H1 (cell line): ENCODE results near the gene IL5. TPM values are rescaled to one million over a fixed set of nuclear protein-coding genes. Genes with fewer than 3 reads are reported as not detected.

Source experiments
- CTCF ChIA-PET: fragments of 300-600 bp; sonication (Branson Sonifier 250); formaldehyde crosslinking; loops from one replicate; lab custom pipeline; 2021; ENCODE audit not compliant: partially characterized antibody; lab: Charles Lee
- POLR2A ChIA-PET: fragments of 300-600 bp; sonication (Branson Sonifier 250); formaldehyde crosslinking; loops from one replicate; lab custom pipeline; 2021; ENCODE audit warnings: inconsistent platforms; ENCODE audit not compliant: partially characterized antibody; lab: Charles Lee
- DNase-seq, 2 experiments: peaks; one replicate each; pipeline versions ENCODE4 v3.0.0 to v3.0.0-alpha.2; 2010 to 2022; ENCODE audit warnings: low spot score in 2 of 2, low read depth in 1 of 2, mixed read lengths in 1 of 2
- FAIRE-seq: peaks from 2 replicates; lab custom pipeline; 2011; peaks lifted over from hg19 to GRCh38; lab: Jason Lieb, UNC
- H2AFZ ChIP-seq: 2 replicates; pipeline ENCODE4 v1.8.1; 2012; ENCODE audit warnings: low read length, inconsistent platforms
- H2AK5ac ChIP-seq: 2 replicates; pipeline ENCODE4 v1.6.1; 2013; ENCODE audit warnings: low read depth, low read length
- H2BK120ac ChIP-seq: replicated peaks from 2 replicates; pipeline ENCODE3; 2013; ENCODE audit warnings: low read depth, low read length, inconsistent platforms
- H2BK12ac ChIP-seq: 2 replicates; pipeline ENCODE4 v1.6.1; 2013; ENCODE audit warnings: low read depth, low read length
- H2BK15ac ChIP-seq: 2 replicates; pipeline ENCODE4 v1.6.1; 2013; ENCODE audit warnings: low read length
- H2BK20ac ChIP-seq: 2 replicates; pipeline ENCODE4 v1.6.1; 2013; ENCODE audit warnings: low read length
- H2BK5ac ChIP-seq: 2 replicates; pipeline ENCODE4 v1.6.1; 2013; ENCODE audit warnings: low read depth, low read length
- H3K14ac ChIP-seq: 2 replicates; pipeline ENCODE4 v1.6.1; 2013; ENCODE audit warnings: inconsistent platforms; ENCODE audit not compliant: insufficient read length
- H3K18ac ChIP-seq: 2 replicates; pipeline ENCODE4 v1.6.1; 2013; ENCODE audit warnings: low read length; ENCODE audit errors: extremely low read depth
- H3K23ac ChIP-seq: 2 replicates; pipeline ENCODE4 v1.6.1; 2013; ENCODE audit warnings: inconsistent platforms; ENCODE audit not compliant: insufficient read length
- H3K23me2 ChIP-seq: 2 replicates; pipeline ENCODE4 v1.6.1; 2013; ENCODE audit warnings: low read depth, low read length
- H3K27ac ChIP-seq: 2 replicates; pipeline ENCODE4 v1.6.1; 2011; ENCODE audit warnings: low read depth, low read length, inconsistent platforms
- H3K27me3 ChIP-seq, 4 experiments: replicated peaks in 1 of 4; 1 replicate in 1 of 4; 2 replicates in 3 of 4; pipeline versions ENCODE4 v1.6.1 to v1.8.1; 2011 to 2013; ENCODE audit warnings: low read length in 3 of 4, mild to moderate bottlenecking in 3 of 4, inconsistent platforms in 2 of 4, mixed read lengths in 2 of 4, moderate library complexity in 1 of 4; ENCODE audit not compliant: control insufficient read depth in 3 of 4, insufficient read depth in 3 of 4; ENCODE audit errors: extremely low read depth in 1 of 4
- H3K36me3 ChIP-seq, 4 experiments: 2 replicates each; pipeline versions ENCODE4 v1.6.1 to v1.8.1; 2011 to 2013; ENCODE audit warnings: mild to moderate bottlenecking in 4 of 4, low read length in 3 of 4, moderate library complexity in 2 of 4, control low read depth in 1 of 4, inconsistent platforms in 1 of 4; ENCODE audit not compliant: insufficient read depth in 4 of 4, control insufficient read depth in 2 of 4
- H3K4ac ChIP-seq: replicated peaks from 2 replicates; pipeline ENCODE3; 2013; ENCODE audit warnings: low read length, low read depth, mixed read lengths, inconsistent platforms; ENCODE audit not compliant: insufficient read length
- H3K4me1 ChIP-seq, 4 experiments: replicated peaks in 1 of 4; 1 replicate in 1 of 4; 2 replicates in 3 of 4; pipeline versions ENCODE4 v1.6.1 to v1.8.1; 2011 to 2013; ENCODE audit warnings: low read length in 3 of 4, inconsistent platforms in 2 of 4, mixed read lengths in 1 of 4; ENCODE audit not compliant: insufficient read depth in 4 of 4, control insufficient read depth in 3 of 4
- H3K4me2 ChIP-seq, 2 experiments: 2 replicates each; pipeline versions ENCODE4 v1.6.1 to v1.8.1; 2011 to 2013; ENCODE audit warnings: low read depth in 2 of 2, low read length in 2 of 2, control low read depth in 1 of 2, inconsistent platforms in 1 of 2, mild to moderate bottlenecking in 1 of 2; ENCODE audit not compliant: insufficient read depth in 1 of 2
- H3K4me3 ChIP-seq, 4 experiments: fragments of 200-600, 300-600 bp in 1 of 4; sonication (generic), shearing (Covaris generic), sonication (Bioruptor Twin) in 1 of 4; 2 replicates each; pipeline versions ENCODE4 v1.5.1 to v1.8.1; 2011 to 2016; ENCODE audit warnings: low read length in 4 of 4, low read depth in 3 of 4, control low read depth in 2 of 4, inconsistent platforms in 2 of 4, mild to moderate bottlenecking in 2 of 4, mixed read lengths in 1 of 4, moderate library complexity in 1 of 4; ENCODE audit not compliant: insufficient read depth in 2 of 4; ENCODE audit errors: extremely low read depth in 1 of 4
- H3K56ac ChIP-seq: replicated peaks from 2 replicates; pipeline ENCODE3; 2013; ENCODE audit warnings: low read depth, mild to moderate bottlenecking, mixed read lengths, low read length, inconsistent platforms; ENCODE audit not compliant: insufficient read length
- H3K79me1 ChIP-seq: 2 replicates; pipeline ENCODE4 v1.6.1; 2013; ENCODE audit warnings: low read depth, low read length, control low read depth
- H3K79me2 ChIP-seq, 2 experiments: 2 replicates each; pipeline versions ENCODE4 v1.6.1 to v1.8.1; 2012 to 2013; ENCODE audit warnings: low read length in 2 of 2, mild to moderate bottlenecking in 2 of 2, inconsistent platforms in 1 of 2; ENCODE audit not compliant: insufficient read depth in 2 of 2, control insufficient read depth in 1 of 2
- H3K9ac ChIP-seq, 4 experiments: replicated peaks in 1 of 4; 1 replicate in 1 of 4; 2 replicates in 3 of 4; pipeline versions ENCODE4 v1.6.1 to v1.8.1; 2011 to 2013; ENCODE audit warnings: low read depth in 3 of 4, low read length in 3 of 4, control low read depth in 2 of 4, mild to moderate bottlenecking in 2 of 4, moderate library complexity in 2 of 4, inconsistent platforms in 1 of 4; ENCODE audit errors: extremely low read depth in 1 of 4
- H3K9me3 ChIP-seq, 2 experiments: 2 replicates each; pipeline versions ENCODE4 v1.6.1 to v1.8.1; 2012 to 2013; ENCODE audit warnings: mild to moderate bottlenecking in 2 of 2, moderate library complexity in 2 of 2, control low read depth in 1 of 2, inconsistent platforms in 1 of 2, low read depth in 1 of 2, low read length in 1 of 2, mixed read lengths in 1 of 2; ENCODE audit not compliant: insufficient read depth in 2 of 2
- H4K20me1 ChIP-seq, 2 experiments: replicated peaks in 1 of 2; 2 replicates each; pipeline versions ENCODE3 to v1.8.1; 2011 to 2013; ENCODE audit warnings: inconsistent platforms in 2 of 2, low read length in 2 of 2, mild to moderate bottlenecking in 1 of 2; ENCODE audit not compliant: insufficient read depth in 2 of 2, control insufficient read depth in 1 of 2
- H4K5ac ChIP-seq: 2 replicates; pipeline ENCODE4 v1.6.1; 2013; ENCODE audit warnings: low read length, low read depth, mixed read lengths, inconsistent platforms; ENCODE audit not compliant: insufficient read length
- H4K8ac ChIP-seq: 2 replicates; pipeline ENCODE4 v1.8.0; 2013; ENCODE audit warnings: mild to moderate bottlenecking, moderate library complexity, low read length, inconsistent platforms; ENCODE audit not compliant: insufficient read depth; ENCODE audit errors: extremely low read depth
- H4K91ac ChIP-seq: replicated peaks from 2 replicates; pipeline ENCODE3; 2013; ENCODE audit warnings: low read length, mixed read lengths, inconsistent platforms; ENCODE audit not compliant: insufficient read length
- GTF2F1 ChIP-seq: IDR thresholded peaks from 2 replicates; pipeline ENCODE4 v1.6.1; 2012; ENCODE audit warnings: low read depth, low read length, improper control_type of control experiment, borderline replicate concordance
- RAD21 ChIP-seq, 2 experiments: IDR thresholded peaks in 1 of 2; conservative IDR thresholded peaks in 1 of 2; 2 replicates each; pipeline ENCODE4 v1.6.1; 2011; ENCODE audit warnings: low read depth in 2 of 2, low read length in 2 of 2, improper control_type of control experiment in 1 of 2, inconsistent platforms in 1 of 2, mild to moderate bottlenecking in 1 of 2, moderate library complexity in 1 of 2
- SP4 ChIP-seq: IDR thresholded peaks from 2 replicates; pipeline ENCODE4 v1.6.1; 2012; ENCODE audit warnings: low read length, inconsistent platforms
- TBP ChIP-seq: IDR thresholded peaks from 2 replicates; pipeline ENCODE4 v1.6.1; 2011; ENCODE audit warnings: low read depth, low read length, improper control_type of control experiment
- ZNF274 ChIP-seq: IDR thresholded peaks from 2 replicates; pipeline ENCODE4 v1.7.0; 2012; ENCODE audit warnings: low read length, borderline replicate concordance; ENCODE audit errors: extremely low read depth
- WGBS, 2 experiments: shearing (Covaris generic) in 1 of 2; methylation state at CpG; one replicate each; pipeline versions ENCODE4 v1.1.6 to v1.1.7; 2013 to 2015; ENCODE audit warnings: low lambda C conversion rate in 2 of 2, mixed read lengths in 2 of 2, inconsistent platforms in 1 of 2, low coverage in 1 of 2, missing lambda C conversion rate in 1 of 2; ENCODE audit not compliant: insufficient replicate concordance in 2 of 2, insufficient coverage in 1 of 2, insufficient read length in 1 of 2; ENCODE audit errors: extremely low coverage in 1 of 2, missing lambda C conversion rate in 1 of 2; 5-methylcytosine and 5-hydroxymethylcytosine counted together
- polyA plus RNA-seq, 7 experiments: library from polyadenylated mRNA; depleted of rRNA in 3 of 7; stranded (reverse) in 5 of 7; unstranded in 2 of 7; fragments of >200 nt in 5 of 7; fragments of 200-250 nt in 2 of 7; gene quantifications; 1 replicate in 5 of 7; 2 replicates in 1 of 7; 4 replicates in 1 of 7; pipeline versions ENCODE4 v1.2.1 to v1.2.3, GENCODE V29; 2011 to 2013; ENCODE audit warnings: missing spikeins in 2 of 7, mixed read lengths in 2 of 7
- total RNA-seq: library from RNA; stranded (reverse); fragmentation: NEBNext Ultra II Directional; extraction: Animal tissue kit (Norgen Biotek cat#: 25700); gene quantifications from 2 replicates; pipeline ENCODE4 v1.2.1, GENCODE V29; 2021

IL5 gene
- total and polyA plus RNA-seq, 2 of the 8 experiments (the other 6 are each of a cell fraction or from before 2014, with no cell fraction given) = not detected

- no peaks in the 10 kb centered on the region for H3K9me3 ChIP-seq
- no peak overlapping the region for H2BK15ac ChIP-seq
- H3K56ac ChIP-seq = no peak overlapping the region
- H3K79me1 ChIP-seq = no peaks in the 10 kb centered on the region
- CTCF ChIA-PET = interaction anchor here (0.7 to 1.1 kb wide), 4 partner anchors 10 to 229 kb away, joined by 3 to 4 read pairs (median 4); partner anchors contain the start of gene CCNI2
- H2BK120ac ChIP-seq = no peak overlapping the region
- H2AK5ac ChIP-seq = no peak overlapping the region
- DNase-seq (no peak), FAIRE-seq (no peak)
- no peak overlapping the region for H3K4me2 ChIP-seq
- H3K79me2 ChIP-seq = no peaks in the 10 kb centered on the region
- no peak overlapping the region for H3K18ac ChIP-seq
- H4K20me1 ChIP-seq = peaks cover 0 to 1% of the 10 kb centered on the region in 2 experiments
- 78% methylated on average over 3 of the region's 3 CpGs; no CpG with 5 or more reads in 1 of the 2 experiments for WGBS, 2 experiments
- H3K4ac ChIP-seq = no peak overlapping the region
- H3K9ac ChIP-seq = no peak overlapping the region
- H4K91ac ChIP-seq = no peak overlapping the region
- no peak overlapping the region for H3K4me3 ChIP-seq
- H3K36me3 ChIP-seq = peaks cover 0 to 45% (median 15%) of the 10 kb centered on the region in 4 experiments; a peak in 4 of 8 replicates
- no peak overlapping the region for H2BK5ac ChIP-seq
- H3K4me1 ChIP-seq = no peaks in the 10 kb centered on the region
- POLR2A ChIA-PET = no interaction called here
- H3K14ac ChIP-seq = no peak overlapping the region
- no peak overlapping the region for H2AFZ ChIP-seq
- no peak overlapping the region for H4K5ac ChIP-seq
- H3K23ac ChIP-seq = no peak overlapping the region
- H3K27me3 ChIP-seq = no peaks in the 10 kb centered on the region
- no peak overlapping the region for H2BK20ac ChIP-seq
- H3K27ac ChIP-seq = no peak overlapping the region
- TF ChIP-seq SP4 (no peak), TBP (no peak), GTF2F1 (no peak), RAD21 (IDR thresholded peaks at IDR 0.05 in 1 of 2, conservative IDR thresholded peaks at IDR 0.05 in 1 of 2; ENCODE audit: low read depth in 2 of 2, low read length in 2 of 2) (peak; percentile 8 to 23; a peak in 3 of 4 replicates), ZNF274 (no peak)
- H3K23me2 ChIP-seq = no peaks in the 10 kb centered on the region
- H4K8ac ChIP-seq = no peak overlapping the region
- no peak overlapping the region for H2BK12ac ChIP-seq
These were observed 47.8 kb upstream of the IL5 start for GRCh38 chr5:132591145-132591544.
